ENCODE measurements around the gene PRRT2. TPM values are rescaled to one million over a fixed set of nuclear protein-coding genes. Genes with fewer than 3 reads are reported as not detected.

PRRT2 gene
- total RNA-seq, 2 experiments from 2014 or later = 1.00 to 2.6 TPM

GRCh38 chr16:29814592-29814991 is 2.6 kb downstream of the PRRT2 start:
- Mint-ChIP-seq H3K36me3 (peaks cover 35% of the 10 kb centered on the region), H3K27ac (peak overlapping the region; percentile 90), H3K27me3 (no peaks in the 10 kb centered on the region), H3K9me3 (no peaks in the 10 kb centered on the region), H3K4me1 (ENCODE audit: low read depth) (peaks cover 49% of the 10 kb centered on the region), H3K4me3 (peak overlapping the region; percentile 98)
- ChIA-PET POLR2A (interaction anchor here (1.4 kb wide), 1 partner anchor 34 kb away, joined by 5 read pairs; no protein-coding TSS in a partner anchor), CTCF (no interaction called here)
- intact Hi-C loops (cut with micrococcal nuclease) = no loop called here
- no peak for DNase-seq

DNA sequence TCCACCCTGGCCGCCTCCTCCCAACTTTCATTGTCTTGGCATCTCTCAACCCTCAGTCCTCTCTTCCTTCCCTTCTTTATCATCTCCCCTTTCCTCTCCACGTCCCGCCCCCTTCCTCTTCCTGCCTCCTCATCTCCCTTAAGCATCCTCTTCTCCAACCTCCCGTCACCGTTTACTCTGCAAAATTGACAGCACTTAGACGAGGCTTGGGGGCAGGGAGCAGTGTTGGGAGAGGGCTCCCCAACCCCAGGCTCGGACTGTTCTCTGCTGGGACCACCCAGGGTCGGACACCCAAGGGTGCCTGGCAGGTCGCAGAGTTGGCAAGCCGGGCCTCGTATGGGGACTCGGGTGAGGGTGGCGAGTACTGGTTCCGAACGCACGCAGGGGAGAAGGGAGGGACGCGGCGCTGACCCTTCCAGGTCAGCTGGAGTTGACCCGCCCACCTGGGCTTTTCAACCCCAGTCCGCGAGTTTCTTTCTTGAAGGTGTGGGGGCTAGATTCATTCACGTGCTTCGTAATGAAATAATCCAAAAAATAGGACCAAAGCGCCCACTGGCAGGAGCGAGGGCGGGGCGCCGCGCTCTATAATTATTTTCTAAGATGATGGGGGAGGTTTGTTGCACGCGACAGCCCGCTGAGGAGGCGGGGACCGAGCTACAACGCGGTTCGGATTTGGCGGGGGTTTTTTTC is 3.2 kb downstream of the PRRT2 start:
- Mint-ChIP-seq H3K4me3 (peak overlapping the region; percentile 98), H3K27ac (peak overlapping the region; percentile 90), H3K27me3 (no peaks in the 10 kb centered on the region), H3K9me3 (no peaks in the 10 kb centered on the region), H3K4me1 (ENCODE audit: low read depth) (peaks cover 50% of the 10 kb centered on the region), H3K36me3 (peaks cover 35% of the 10 kb centered on the region)
- ChIA-PET POLR2A (interaction anchor here (1.0 to 7.9 kb wide), 5 partner anchors 7 to 115 kb away, joined by 4 to 84 read pairs (median 12); partner anchors contain the start of genes KIF22 and MAZ), CTCF (interaction anchor here (0.5 to 6.7 kb wide), 20 partner anchors 8 to 225 kb away, joined by 3 to 79 read pairs (median 4); partner anchors contain the start of genes KIF22, MAZ, QPRT and TAOK2)
- intact Hi-C loops (cut with micrococcal nuclease) = no loop called here
- DNase-seq = peak; percentile 67

GRCh38 chr16:29815793-29816693 is 4.0 kb downstream of the PRRT2 start, which contains the start of gene PAGR1:
TSS of gene PAGR1 (plus strand) at chr16:29816152. CDS start at chr16:29816526, 374 bp downstream.
- ChIA-PET POLR2A (interaction anchor here (1.0 to 7.9 kb wide), 6 partner anchors 8 to 249 kb away, joined by 4 to 84 read pairs (median 12); partner anchors contain the start of genes ALDOA, KIF22 and MAZ), CTCF (interaction anchor here (0.5 to 6.7 kb wide), 24 partner anchors 9 to 224 kb away, joined by 3 to 79 read pairs (median 4); partner anchors contain the start of genes KIF22, MAZ, QPRT and TAOK2)
- H3K36me3 Mint-ChIP-seq = peaks cover 36% of the 10 kb centered on the region
- peak; percentile 99 for DNase-seq
- no peaks in the 10 kb centered on the region for H3K9me3 Mint-ChIP-seq
- H3K27me3 Mint-ChIP-seq = no peaks in the 10 kb centered on the region
- H3K4me1 Mint-ChIP-seq (ENCODE audit: low read depth) = peaks cover 41% of the 10 kb centered on the region
- peak within 1 kb of the TSS; percentile 98 for H3K4me3 Mint-ChIP-seq
- peak within 1 kb of the TSS; percentile 90 for H3K27ac Mint-ChIP-seq
- intact Hi-C loops (cut with micrococcal nuclease) = loop anchor here (1.0 kb wide), 3 partner anchors 11 to 114 kb away; no protein-coding TSS in a partner anchor

DNA sequence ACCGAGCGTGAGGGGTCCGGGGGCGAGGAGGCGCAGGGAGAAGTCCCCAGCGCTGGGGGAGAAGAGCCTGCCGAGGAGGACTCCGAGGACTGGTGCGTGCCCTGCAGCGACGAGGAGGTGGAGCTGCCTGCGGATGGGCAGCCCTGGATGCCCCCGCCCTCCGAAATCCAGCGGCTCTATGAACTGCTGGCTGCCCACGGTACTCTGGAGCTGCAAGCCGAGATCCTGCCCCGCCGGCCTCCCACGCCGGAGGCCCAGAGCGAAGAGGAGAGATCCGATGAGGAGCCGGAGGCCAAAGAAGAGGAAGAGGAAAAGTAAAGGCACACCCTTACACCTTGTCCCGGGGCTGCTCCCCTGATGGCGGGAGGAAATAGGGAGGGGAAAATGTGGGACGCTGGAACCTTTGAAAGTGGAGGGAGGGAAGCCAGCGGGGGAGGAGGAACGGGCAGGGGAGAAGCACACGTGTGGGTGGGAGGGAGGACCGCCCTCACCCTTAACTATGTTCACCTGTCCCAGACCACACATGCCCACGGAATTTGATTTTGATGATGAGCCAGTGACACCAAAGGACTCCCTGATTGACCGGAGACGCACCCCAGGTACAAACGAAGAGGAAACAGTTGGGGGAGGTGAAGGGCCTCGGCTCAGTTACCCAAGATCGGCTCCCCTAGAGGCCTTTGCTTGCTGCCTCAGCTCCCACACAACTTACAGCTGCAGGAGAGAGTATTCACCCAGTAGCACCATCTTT is 4.9 kb downstream of the PRRT2 start:
- H3K36me3 Mint-ChIP-seq = peaks cover 38% of the 10 kb centered on the region
- peak; percentile 83 for DNase-seq
- ChIA-PET CTCF (interaction anchor here (0.5 to 6.7 kb wide), 14 partner anchors 9 to 215 kb away, joined by 3 to 79 read pairs (median 5); partner anchors contain the start of genes KIF22 and MAZ), POLR2A (interaction anchor here (0.8 to 7.9 kb wide), 8 partner anchors 9 to 248 kb away, joined by 3 to 84 read pairs (median 8); partner anchors contain the start of genes ALDOA, KIF22 and MAZ)
- H3K9me3 Mint-ChIP-seq = no peaks in the 10 kb centered on the region
- H3K4me3 Mint-ChIP-seq = peak overlapping the region; percentile 98
- peak overlapping the region; percentile 90 for H3K27ac Mint-ChIP-seq
- no peaks in the 10 kb centered on the region for H3K27me3 Mint-ChIP-seq
- H3K4me1 Mint-ChIP-seq (ENCODE audit: low read depth) = peaks cover 39% of the 10 kb centered on the region
- intact Hi-C loops (cut with micrococcal nuclease) = loop anchor here (1.0 kb wide), 3 partner anchors 10 to 115 kb away; no protein-coding TSS in a partner anchor

GRCh38 chr16:29818082-29818481 is 6.1 kb downstream of the PRRT2 start:
- CTCF ChIA-PET = interaction anchor here (0.9 to 6.7 kb wide), 7 partner anchors 9 to 214 kb away, joined by 3 to 79 read pairs (median 7); partner anchors contain the start of genes KIF22 and MAZ
- POLR2A ChIA-PET = interaction anchor here (0.9 to 7.9 kb wide), 3 partner anchors 8 to 158 kb away, joined by 3 to 84 read pairs (median 17); partner anchors contain the start of gene MAZ
- Mint-ChIP-seq H3K36me3 (peaks cover 38% of the 10 kb centered on the region), H3K27me3 (no peaks in the 10 kb centered on the region), H3K27ac (peak overlapping the region; percentile 83), H3K9me3 (no peaks in the 10 kb centered on the region), H3K4me1 (ENCODE audit: low read depth) (peaks cover 51% of the 10 kb centered on the region), H3K4me3 (peak overlapping the region; percentile 71)
- intact Hi-C loops (cut with micrococcal nuclease) = no loop called here
- DNase-seq = no peak

- ChIA-PET POLR2A (interaction anchor here (1.1 to 7.9 kb wide), 4 partner anchors 9 to 29 kb away, joined by 3 to 84 read pairs (median 6); partner anchors contain the start of gene MAZ), CTCF (interaction anchor here (0.7 to 6.7 kb wide), 9 partner anchors 12 to 233 kb away, joined by 3 to 79 read pairs (median 5); partner anchors contain the start of gene MAZ)
- intact Hi-C loops (cut with micrococcal nuclease) = no loop called here
- H3K9me3 Mint-ChIP-seq = no peaks in the 10 kb centered on the region
- no peaks in the 10 kb centered on the region for H3K27me3 Mint-ChIP-seq
- H3K36me3 Mint-ChIP-seq = peaks cover 38% of the 10 kb centered on the region
- no peak for DNase-seq
- H3K4me1 Mint-ChIP-seq (ENCODE audit: low read depth) = peaks cover 56% of the 10 kb centered on the region
- H3K27ac Mint-ChIP-seq = peak overlapping the region; percentile 98
- H3K4me3 Mint-ChIP-seq = peak overlapping the region; percentile 91
These were observed 7.5 kb downstream of the PRRT2 start for GRCh38 chr16:29819506-29819905.

- Mint-ChIP-seq H3K27ac (peak within 1 kb of the TSS; percentile 98), H3K36me3 (peaks cover 38% of the 10 kb centered on the region), H3K4me3 (peak within 1 kb of the TSS; percentile 91), H3K9me3 (no peaks in the 10 kb centered on the region), H3K27me3 (no peaks in the 10 kb centered on the region), H3K4me1 (ENCODE audit: low read depth) (peaks cover 57% of the 10 kb centered on the region)
- intact Hi-C loops (cut with micrococcal nuclease) = loop anchor here (1.0 to 10.0 kb wide), 5 partner anchors 29 to 995 kb away; partner anchors contain the start of genes ATXN2L, CDIPT, MYL11 and TBC1D10B
- DNase-seq = peak; percentile 77
- ChIA-PET CTCF (interaction anchor here (0.7 to 6.7 kb wide), 12 partner anchors 12 to 233 kb away, joined by 3 to 79 read pairs (median 4); partner anchors contain the start of genes KIF22 and MAZ), POLR2A (interaction anchor here (0.8 to 7.9 kb wide), 5 partner anchors 8 to 28 kb away, joined by 3 to 84 read pairs (median 4); partner anchors contain the start of gene MAZ)
These were observed 8.3 kb downstream of the PRRT2 start, which contains the start of gene MVP for GRCh38 chr16:29820271-29820701. TSS of gene MVP (plus strand) at chr16:29820462. CDS start at chr16:29830550, 10,088 bp downstream.

- Mint-ChIP-seq H3K9me3 (no peaks in the 10 kb centered on the region), H3K27me3 (no peaks in the 10 kb centered on the region), H3K27ac (peak overlapping the region; percentile 98), H3K4me1 (ENCODE audit: low read depth) (peaks cover 61% of the 10 kb centered on the region), H3K36me3 (peaks cover 35% of the 10 kb centered on the region), H3K4me3 (peak overlapping the region; percentile 91)
- ChIA-PET CTCF (interaction anchor here (0.8 to 6.7 kb wide), 8 partner anchors 13 to 232 kb away, joined by 3 to 79 read pairs (median 6); partner anchors contain the start of genes KIF22 and MAZ), POLR2A (interaction anchor here (0.8 to 7.9 kb wide), 6 partner anchors 13 to 174 kb away, joined by 3 to 84 read pairs (median 4); partner anchors contain the start of genes HIRIP3 and MAZ)
- intact Hi-C loops (cut with micrococcal nuclease) = loop anchor here (1.0 to 10.0 kb wide), 5 partner anchors 28 to 996 kb away; partner anchors contain the start of genes ATXN2L, CDIPT, MYL11 and TBC1D10B
- DNase-seq = peak; percentile 79
These were observed 9.0 kb downstream of the PRRT2 start for GRCh38 chr16:29820730-29821642.

GRCh38 chr16:29821643-29822115 is 9.7 kb downstream of the PRRT2 start:
- intact Hi-C loops (cut with micrococcal nuclease) = loop anchor here (2.0 to 10.0 kb wide), 4 partner anchors 27 to 997 kb away; partner anchors contain the start of genes ATXN2L, MYL11 and TBC1D10B

More at GRCh38 chr16:29821643-29822115, 9.7 kb downstream of the PRRT2 start:
- H3K9me3 Mint-ChIP-seq = no peaks in the 10 kb centered on the region
- peaks cover 68% of the 10 kb centered on the region for H3K4me1 Mint-ChIP-seq (ENCODE audit: low read depth)
- CTCF ChIA-PET = interaction anchor here (0.6 to 6.7 kb wide), 5 partner anchors 14 to 121 kb away, joined by 3 to 79 read pairs (median 27); partner anchors contain the start of genes KIF22 and MAZ
- DNase-seq = no peak
- H3K36me3 Mint-ChIP-seq = peaks cover 33% of the 10 kb centered on the region
- no peaks in the 10 kb centered on the region for H3K27me3 Mint-ChIP-seq
- POLR2A ChIA-PET = interaction anchor here (1.0 to 7.9 kb wide), 4 partner anchors 13 to 173 kb away, joined by 3 to 84 read pairs (median 6); partner anchors contain the start of genes HIRIP3, KIF22 and MAZ
- H3K27ac Mint-ChIP-seq = peak overlapping the region; percentile 98
- H3K4me3 Mint-ChIP-seq = peak overlapping the region; percentile 91

Measured in activated CD4-positive, alpha-beta memory T cell treated with anti-CD3 and anti-CD28 coated beads for 36 hours (primary cell).